GM10847 (cell line): ENCODE data around the gene RAB6B.

Experiments used
- POLR2A ChIP-seq: IDR thresholded peaks from 2 replicates; pipeline ENCODE4 v1.6.1; 2011; ENCODE audit not compliant: insufficient read length; ENCODE audit errors: extremely low read depth

The RAB6B gene

DNA sequence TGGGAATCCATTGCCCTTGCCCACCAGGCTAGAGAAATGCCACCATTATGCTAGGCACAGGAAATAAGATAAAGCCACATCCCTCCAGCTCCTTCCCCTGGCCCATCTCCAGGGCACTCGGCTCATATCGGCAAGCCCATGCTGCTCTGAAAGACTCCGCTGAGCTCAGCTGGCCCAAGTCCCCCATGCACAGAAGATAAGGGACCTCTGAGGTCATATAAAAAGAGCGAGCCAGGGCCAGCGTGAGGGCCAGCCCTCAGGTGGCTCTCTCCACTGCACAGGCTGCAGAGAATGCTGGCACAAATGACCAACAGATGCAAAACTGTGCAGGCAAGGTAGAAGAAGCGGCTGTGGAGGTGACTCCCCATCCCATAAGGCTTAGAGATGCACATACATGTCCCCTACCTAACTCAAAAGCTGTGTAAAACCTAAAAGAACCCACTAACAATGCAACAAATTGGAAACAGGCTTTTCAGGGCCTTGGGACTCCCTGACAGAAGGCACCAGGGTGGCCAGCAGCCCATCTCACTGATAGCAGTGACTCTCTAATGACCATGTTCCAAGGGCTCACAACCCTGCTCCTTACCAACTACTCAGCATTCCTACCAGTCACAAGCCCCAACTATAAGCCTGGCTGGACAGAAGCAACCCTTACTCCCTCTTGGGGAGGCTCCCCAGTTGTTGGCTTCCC lies 3.0 kb downstream of the RAB6B start:
- no peak for TF ChIP-seq POLR2A

DNA sequence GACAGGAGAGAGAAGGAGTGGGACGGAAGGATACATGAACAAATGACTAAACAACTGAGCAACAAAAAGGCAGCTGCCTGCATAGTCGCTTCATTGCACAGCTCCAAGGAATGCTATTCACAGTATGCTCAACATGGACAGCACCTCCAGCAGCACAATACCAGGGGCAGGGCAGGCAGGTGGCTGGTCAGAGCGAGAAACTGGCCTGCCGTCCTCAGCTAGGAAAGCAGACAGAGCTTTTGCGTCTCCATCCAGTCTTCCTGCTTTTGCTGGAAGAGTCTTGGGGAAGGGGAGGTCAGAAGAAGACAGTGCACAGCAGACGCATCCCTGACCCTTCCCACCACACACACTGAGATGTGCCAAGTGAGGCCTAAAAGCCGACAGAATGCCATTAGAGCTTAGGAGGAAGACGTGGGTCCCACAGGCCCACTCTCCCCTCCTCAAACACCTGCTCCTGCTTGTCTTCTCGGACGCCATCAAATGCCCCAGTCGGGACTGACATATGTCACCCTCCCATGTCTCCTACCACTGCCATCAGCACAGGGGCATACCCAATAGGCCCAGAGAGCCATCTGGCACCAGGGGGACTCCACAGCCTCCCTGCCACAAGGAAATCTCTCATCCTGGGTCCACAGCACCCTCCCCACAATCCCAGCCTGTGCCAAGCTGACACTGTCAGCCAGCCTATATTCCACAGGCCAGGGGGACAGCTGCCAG lies 3.9 kb downstream of the RAB6B start:
- no peak for TF ChIP-seq POLR2A

DNA sequence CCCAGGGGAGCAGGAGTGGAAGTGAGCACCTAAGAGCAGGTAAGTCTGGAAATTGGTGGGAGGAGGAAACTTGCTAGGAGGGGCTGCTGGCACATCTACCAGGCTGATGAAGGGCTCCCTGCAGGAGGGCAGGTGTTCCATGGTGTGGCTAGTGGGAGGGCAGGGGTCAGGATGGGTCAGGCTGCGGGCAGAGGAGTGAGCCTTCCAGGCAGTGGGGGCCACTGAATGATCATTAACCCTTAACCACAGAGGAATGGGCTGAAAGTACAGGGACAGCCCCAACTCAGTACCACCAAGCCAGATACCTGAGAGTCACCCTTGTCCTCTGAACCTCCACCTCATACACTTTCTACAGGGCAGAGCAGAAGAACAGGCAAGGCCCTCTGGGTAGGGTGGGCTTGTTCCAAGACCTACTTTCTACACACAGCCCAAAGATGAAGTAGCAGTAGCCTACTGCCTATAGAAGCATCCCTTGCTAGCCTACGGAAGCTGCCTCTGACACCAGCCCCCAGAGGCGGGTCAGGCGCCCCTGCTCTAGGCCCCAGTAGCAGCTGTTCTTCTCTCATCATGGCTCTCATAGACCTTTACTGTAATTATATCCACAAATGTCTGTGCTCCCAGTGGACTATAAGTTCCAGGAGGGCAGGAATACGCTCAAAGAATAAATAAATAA lies 4.6 kb downstream of the RAB6B start:
- no peak for TF ChIP-seq POLR2A

DNA sequence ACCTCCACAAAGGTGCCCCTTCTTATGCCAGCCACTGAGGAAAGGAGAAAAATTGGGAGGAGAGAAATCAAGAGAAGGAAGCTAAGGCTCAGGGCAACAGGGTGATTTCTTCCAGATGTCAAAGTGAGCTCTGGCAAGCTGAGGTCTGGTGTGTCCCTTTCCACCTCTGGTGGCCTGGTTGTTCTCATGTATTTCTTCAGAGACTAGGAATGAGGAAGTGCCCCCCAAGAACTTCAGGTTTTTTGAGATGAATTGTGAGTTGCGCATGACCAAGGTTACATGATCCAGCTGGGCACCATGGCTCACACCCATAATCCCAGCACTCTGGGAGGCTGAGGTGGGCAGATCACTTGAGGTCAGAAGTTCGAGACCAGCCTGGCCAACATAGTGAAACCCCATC lies 5.6 kb downstream of the RAB6B start:
- TF ChIP-seq POLR2A: no peak

DNA sequence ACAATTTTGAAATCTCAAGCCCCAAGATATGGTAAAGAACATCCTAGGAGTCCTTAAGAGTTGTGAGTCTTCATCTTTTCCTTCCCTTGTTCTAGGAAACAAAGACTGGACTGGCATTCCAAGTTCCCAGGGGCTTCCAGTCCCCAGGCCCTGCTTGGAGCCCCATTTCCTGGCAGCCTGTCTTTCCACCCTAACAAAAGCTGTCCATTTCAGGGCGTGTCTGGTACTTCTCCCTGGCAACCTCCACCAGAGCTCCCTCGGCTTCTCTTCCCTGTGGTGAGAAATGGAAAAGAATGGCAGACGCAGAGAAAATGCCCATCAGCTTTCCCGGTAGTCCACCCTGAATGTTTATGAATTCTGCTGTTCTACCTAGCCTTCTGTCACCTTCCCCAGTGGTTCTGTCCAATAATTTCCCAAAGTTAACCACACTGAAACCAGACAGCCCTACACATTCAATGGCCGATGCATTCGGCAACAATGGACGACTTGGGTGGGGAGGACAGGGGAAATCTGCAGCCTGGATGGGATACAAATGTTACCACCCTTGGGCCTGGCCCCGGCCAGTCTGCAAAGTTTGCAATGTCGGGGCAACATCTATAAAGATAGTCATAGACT lies 6.8 kb downstream of the RAB6B start:
- TF ChIP-seq POLR2A: no peak

DNA sequence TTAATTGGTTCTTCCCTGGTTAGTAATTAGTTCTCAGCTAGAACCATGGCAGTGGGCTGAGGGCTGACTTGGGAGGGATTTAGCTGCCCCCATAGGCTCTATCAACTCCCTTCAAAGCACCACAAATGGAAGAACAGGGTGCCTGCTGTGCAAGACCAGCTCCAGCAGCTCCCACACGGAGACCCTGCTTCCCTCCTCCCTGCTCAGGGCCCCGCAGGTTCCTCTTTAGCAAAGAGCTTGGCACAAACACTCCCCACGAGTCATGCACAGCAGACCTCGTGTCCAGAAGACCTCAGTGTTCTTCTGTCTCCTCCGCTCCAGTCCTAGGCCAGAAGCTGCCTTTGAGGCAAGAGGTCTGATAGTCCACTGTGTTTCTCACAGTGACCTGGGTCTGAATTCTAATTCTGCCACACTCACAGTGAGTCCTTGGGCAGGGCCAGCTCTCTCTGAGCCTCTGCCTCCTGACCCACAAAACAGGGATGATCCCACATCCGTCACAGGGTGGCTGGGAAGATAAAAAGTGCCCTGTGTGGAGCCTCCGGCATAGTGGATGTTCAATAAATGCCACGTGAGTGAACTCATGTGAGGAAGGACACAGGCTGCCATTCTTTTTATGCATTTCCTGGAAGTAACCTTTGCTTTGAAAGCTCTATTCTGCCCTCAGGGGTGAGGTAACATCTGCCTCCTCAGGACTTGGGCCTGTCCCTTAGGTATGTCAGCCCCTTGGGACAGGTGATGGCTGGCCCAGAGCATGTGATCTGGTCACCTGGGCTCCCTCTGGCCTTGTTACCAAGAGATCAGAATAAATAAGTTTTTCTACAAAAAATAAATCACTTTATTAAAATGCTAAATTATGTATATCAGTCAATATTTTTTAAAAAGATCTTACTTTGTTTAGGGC lies 7.6 kb downstream of the RAB6B start:
- TF ChIP-seq POLR2A: no peak

DNA sequence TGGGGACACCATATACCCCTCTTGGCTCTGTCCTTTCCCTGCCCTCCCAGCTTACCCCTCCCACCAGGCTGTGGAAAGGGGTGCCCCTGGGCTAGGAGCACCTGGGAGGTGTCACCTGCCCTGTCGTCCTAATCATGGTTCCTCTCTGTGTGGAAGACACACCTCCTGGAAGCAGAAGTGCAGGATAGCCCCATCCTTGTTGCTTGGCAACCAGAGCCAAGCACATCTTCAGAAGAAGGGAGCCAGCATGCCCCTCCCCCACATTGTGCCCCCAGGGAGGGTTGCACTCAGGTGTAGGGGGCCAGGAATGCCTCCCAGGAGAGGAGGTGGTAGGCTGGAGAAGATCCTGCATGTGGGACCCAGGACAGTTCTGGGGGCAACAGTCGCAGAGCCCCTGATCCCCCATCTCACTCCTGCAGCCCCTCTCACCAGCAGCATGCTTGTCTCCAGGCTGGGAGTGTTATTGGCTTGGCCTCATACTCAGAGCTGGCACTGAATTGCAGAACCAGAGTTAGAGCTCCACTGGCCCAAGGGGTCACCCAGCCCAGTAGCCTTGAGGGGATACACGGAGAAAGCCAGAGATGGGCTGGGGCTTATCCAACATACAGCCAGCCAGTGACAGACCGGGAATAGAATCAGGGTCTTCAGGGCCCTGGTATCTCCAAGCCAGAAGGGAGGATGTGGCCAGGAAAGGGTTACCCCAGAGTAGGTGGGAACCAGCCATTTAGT lies 8.4 kb downstream of the RAB6B start:
- no peak for TF ChIP-seq POLR2A

DNA sequence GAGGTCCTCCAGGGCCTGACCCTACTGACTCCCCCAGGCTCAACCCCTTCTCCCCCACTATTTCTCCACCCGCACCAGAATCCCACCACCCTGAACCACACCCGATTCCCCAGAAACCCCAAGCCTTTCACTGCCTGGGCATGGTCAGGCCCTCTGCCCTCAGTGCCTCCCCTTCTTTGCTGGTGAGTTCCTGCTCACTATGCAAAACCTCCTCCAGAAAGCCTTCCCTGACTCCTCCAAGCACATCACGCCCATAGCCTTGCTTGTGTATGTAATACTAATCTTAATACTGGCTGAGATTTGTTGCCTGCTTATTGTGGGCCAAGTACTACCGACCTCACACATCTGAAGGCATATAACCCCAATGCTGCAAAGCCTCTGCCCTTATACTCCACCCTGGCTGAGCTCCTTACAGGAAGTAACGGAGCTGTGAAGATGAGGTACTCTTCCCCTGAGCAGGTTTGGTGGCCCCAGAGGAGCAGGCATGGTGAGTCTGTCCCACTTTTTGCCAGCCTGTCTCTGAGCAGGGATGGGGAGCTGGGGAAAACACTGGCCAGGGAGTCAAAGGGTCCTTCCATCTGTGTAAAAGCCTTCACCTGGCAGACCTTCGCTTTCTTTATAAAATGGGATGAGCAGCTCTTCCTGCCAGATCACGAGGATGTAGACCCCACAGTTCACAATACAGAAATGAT lies 9.5 kb downstream of the RAB6B start:
- no peak for TF ChIP-seq POLR2A

DNA sequence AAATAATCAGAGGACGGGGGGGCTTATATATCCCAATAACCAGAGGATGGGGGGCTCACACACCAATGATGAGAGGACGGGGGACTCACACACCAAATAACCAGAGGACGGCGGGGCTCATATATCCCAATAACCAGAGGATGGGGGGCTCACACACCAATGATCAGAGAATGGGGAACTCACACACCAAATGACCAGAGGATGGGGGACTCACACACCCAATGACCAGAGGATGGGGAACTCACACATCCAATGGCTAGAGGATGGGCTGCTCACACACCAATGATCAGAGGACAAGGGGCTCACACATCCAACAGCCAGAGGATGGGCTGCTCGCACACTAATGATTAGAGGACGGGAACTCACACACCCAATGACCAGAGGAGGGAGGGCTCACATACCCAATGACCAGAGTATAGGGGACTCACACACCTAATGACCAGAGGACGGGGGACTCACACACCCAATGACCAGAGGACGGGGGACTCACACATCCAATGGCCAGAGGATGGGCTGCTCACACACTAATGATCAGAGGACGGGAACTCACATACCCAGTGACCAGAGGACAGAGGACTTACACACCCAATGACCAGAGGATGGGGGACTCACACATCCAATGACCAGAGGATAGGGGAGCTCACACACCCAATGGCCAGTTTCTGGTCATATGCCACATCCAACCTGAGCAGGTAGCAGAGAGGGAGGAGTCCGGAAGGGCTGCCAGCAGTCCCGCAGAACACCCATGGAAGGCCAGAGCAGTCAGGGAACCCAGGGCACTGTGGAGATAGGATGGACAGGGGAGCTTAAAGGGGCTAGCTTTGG lies 10.6 kb downstream of the RAB6B start:
- no peak for TF ChIP-seq POLR2A

DNA sequence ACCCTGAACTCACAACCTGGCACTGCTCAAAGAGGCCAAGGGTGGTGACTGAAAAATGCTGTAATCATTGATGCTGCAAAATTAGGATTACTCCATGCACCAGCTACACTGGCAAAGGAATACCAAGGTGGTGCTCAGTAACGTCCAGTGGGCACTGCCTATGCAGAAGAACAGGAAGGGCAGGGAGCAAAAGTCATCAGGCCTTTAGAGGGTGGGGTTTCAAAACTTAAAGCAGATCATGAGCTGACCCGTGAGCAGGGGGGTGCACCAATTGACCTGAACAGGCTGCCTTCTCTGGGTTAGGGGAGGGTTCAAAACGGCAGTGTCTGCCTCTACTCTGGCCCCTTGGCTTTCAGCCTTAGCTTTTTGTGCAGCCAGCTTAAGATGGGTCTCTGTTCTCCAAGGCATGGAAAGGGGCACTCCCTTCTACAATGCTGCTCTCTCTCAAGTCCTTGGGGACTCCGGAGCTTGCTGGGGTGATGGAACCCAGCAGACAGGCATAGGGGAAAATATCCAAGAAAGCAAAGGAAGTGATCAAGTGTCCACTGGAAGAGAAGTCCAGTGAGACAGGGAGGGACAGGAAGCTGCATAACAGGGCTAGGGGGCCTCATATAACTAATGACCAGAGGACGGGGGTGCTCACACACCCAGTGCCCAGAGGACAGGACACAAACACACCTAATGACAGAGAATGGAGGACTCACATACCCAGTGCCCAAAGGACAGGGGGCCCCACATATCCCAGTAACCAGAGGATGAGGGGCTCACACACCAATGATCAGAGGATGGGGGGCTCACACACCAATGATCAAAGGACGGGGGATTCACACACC lies 11.4 kb downstream of the RAB6B start:
- TF ChIP-seq POLR2A: no peak

DNA sequence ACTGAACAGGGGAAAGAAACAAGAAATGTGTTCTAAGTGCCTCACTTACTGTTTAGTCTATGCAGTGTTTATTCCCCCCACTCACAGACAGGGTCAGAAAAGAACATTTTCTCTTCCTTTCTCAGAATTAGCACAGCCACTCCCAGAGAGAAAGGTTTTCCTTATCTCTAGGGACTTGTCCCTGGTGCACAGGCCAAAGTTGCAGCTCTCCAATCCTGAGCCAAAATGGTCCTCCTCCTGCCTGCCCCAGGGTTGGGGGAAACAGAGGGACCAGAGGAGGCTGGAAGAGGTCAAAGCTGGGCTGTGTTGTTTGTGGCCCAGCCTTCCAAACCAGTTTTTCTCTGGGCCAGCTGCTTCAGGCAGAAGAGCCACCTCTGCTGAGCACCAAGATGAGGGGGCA lies 12.0 kb downstream of the RAB6B start:
- TF ChIP-seq POLR2A: no peak

DNA sequence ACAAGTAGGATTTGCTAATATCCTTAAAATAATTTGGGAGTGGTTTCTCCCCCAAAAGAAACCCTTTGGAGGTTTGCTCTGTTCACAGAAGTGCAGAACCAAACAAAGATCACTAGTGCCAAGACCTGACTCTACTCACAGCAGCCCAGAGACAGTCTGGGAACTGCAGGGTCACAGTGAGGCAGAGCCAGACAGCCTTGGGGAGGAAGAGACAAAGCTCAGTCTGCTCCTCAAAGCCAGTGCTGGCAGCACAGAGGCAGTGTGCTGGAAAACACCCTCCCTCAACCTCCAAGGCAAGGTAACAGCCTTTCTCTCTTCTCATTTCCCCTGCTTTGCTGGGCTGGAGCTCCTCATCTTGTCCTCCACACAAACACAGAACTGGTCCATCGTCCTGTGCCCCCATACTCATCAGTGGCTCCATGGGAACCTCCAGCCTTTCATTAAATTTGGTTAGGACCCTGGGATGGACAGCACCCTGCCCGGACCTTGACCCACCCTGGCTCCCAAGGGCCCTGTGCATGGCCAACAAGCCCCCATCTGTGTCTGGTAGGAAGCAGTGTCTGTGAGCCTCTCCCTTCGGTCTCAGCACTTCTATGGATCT lies 12.6 kb downstream of the RAB6B start:
- no peak for TF ChIP-seq POLR2A
